Measurements from ENCODE around the gene CCDC183.

- TF ChIP-seq CTCF (IDR thresholded peaks at IDR 0.05) (no peak), POLR2A (IDR thresholded peaks at IDR 0.05) (no peak)
Observed at GRCh38 chr9:136803551-136804508, 7.7 kb downstream of the CCDC183 start.

Data from body of pancreas (tissue), 4 donors.